GM23248 (cell line): ENCODE results near the gene TNNI3K. TPM values are rescaled to one million over a fixed set of nuclear protein-coding genes. Genes with fewer than 3 reads are reported as not detected.

ENCODE experiments used
- DNase-seq: peaks from one replicate; pipeline ENCODE4 v3.0.0-alpha.2; 2015
- H2AFZ ChIP-seq: fragments of 200-600 bp; sonication (generic); 2 replicates; pipeline ENCODE4 v1.6.1; 2016; ENCODE audit warnings: antibody characterized with exemption
- H3F3A ChIP-seq: fragments of 200-600 bp; sonication (generic); 2 replicates; pipeline ENCODE4 v1.6.1; 2016; ENCODE audit warnings: mild to moderate bottlenecking, antibody characterized with exemption, mixed run types; ENCODE audit not compliant: insufficient read depth
- H3K27ac ChIP-seq: fragments of 200-600 bp; sonication (generic); 2 replicates; pipeline ENCODE4 v1.5.1; 2016; ENCODE audit warnings: mild to moderate bottlenecking
- H3K27me3 ChIP-seq: fragments of 200-600 bp; sonication (generic); replicated peaks from 2 replicates; pipeline ENCODE4 v1.6.1; 2016; ENCODE audit warnings: mild to moderate bottlenecking; ENCODE audit not compliant: insufficient read depth
- H3K36me3 ChIP-seq: fragments of 200-600 bp; sonication (generic); 2 replicates; pipeline ENCODE4 v1.6.1; 2016; ENCODE audit warnings: low read depth, mild to moderate bottlenecking
- H3K4me1 ChIP-seq: fragments of 200-600 bp; sonication (generic); 2 replicates; pipeline ENCODE4 v1.6.1; 2016; ENCODE audit warnings: mild to moderate bottlenecking; ENCODE audit not compliant: insufficient read depth
- H3K4me2 ChIP-seq: fragments of 200-600 bp; sonication (generic); one replicate; pipeline ENCODE4 v1.6.1; 2016; ENCODE audit warnings: mild to moderate bottlenecking; ENCODE audit not compliant: unreplicated experiment
- H3K4me3 ChIP-seq: fragments of 200-600 bp; sonication (generic); 2 replicates; pipeline ENCODE4 v1.5.1; 2016; ENCODE audit warnings: mild to moderate bottlenecking
- H3K79me2 ChIP-seq: fragments of 200-600 bp; sonication (generic); 2 replicates; pipeline ENCODE4 v1.6.1; 2016; ENCODE audit warnings: mild to moderate bottlenecking; ENCODE audit not compliant: insufficient read depth
- H3K9ac ChIP-seq: fragments of 200-600 bp; sonication (generic); 2 replicates; pipeline ENCODE4 v1.6.1; 2016; ENCODE audit warnings: mild to moderate bottlenecking
- H3K9me2 ChIP-seq: fragments of 200-600 bp; sonication (generic); 2 replicates; pipeline ENCODE4 v1.6.1; 2016; ENCODE audit warnings: mixed run types, mild to moderate bottlenecking, moderate library complexity; ENCODE audit not compliant: insufficient read depth
- H3K9me3 ChIP-seq: fragments of 200-600 bp; sonication (generic); one replicate; pipeline ENCODE4 v1.6.1; 2017; ENCODE audit warnings: low read depth
- H4K20me1 ChIP-seq: fragments of 200-600 bp; sonication (generic); 2 replicates; pipeline ENCODE4 v1.6.0; 2016; ENCODE audit not compliant: insufficient read depth
- EZH2 ChIP-seq: fragments of 200-600 bp; sonication (generic); IDR thresholded peaks from 2 replicates; pipeline ENCODE4 v1.6.1; 2018; ENCODE audit warnings: antibody characterized with exemption, mild to moderate bottlenecking; ENCODE audit not compliant: insufficient read depth, poor library complexity, severe bottlenecking
- EZH2phosphoT487 ChIP-seq: fragments of 200-600 bp; sonication (generic); IDR thresholded peaks from 2 replicates; pipeline ENCODE4 v1.6.1; 2018; ENCODE audit warnings: antibody characterized with exemption, moderate library complexity, mild to moderate bottlenecking, low read depth; ENCODE audit not compliant: insufficient read depth
- WGBS, 2 experiments: methylation state at CpG; one replicate each; pipeline ENCODE4 v1.1.6; 2015 to 2017; ENCODE audit warnings: low lambda C conversion rate in 2 of 2, low coverage in 1 of 2; ENCODE audit errors: missing lambda C conversion rate in 2 of 2; 5-methylcytosine and 5-hydroxymethylcytosine counted together
- in situ Hi-C: fragments of 300-500 bp; cut with MboI; formaldehyde crosslinking; loops from 2 replicates; pipeline ENCODE4 v1.15.0; 2020
- polyA plus RNA-seq: library from polyadenylated mRNA; unstranded; fragments of >200 nt; fragmentation: Nextera tagmentation; extraction: Ambion mirVana; gene quantifications from 2 replicates; pipeline ENCODE4 v1.2.1, GENCODE V29; 2016
- total RNA-seq: library from RNA; depleted of rRNA; stranded (reverse); fragments of >200 nt; shearing (Covaris generic); gene quantifications from 2 replicates; pipeline ENCODE4 v1.2.3, GENCODE V29; 2014

The TNNI3K gene
- total and polyA plus RNA-seq, 2 experiments from 2014 or later: not detected

GRCh38 chr1:74266001-74266400, 30.8 kb downstream of the TNNI3K start:
- no peak for DNase-seq
- no peak for TF ChIP-seq EZH2
- TF ChIP-seq EZH2phosphoT487: no peak
- H4K20me1 ChIP-seq: no peaks in the 10 kb centered on the region
- no peak overlapping the region for H2AFZ ChIP-seq
- no peak overlapping the region for H3K4me2 ChIP-seq
- H3K9ac ChIP-seq: no peak overlapping the region
- no peaks in the 10 kb centered on the region for H3F3A ChIP-seq
- H3K9me3 ChIP-seq: no peaks in the 10 kb centered on the region
- no peak overlapping the region for H3K4me3 ChIP-seq
- H3K27me3 ChIP-seq: no peaks in the 10 kb centered on the region
- no peaks in the 10 kb centered on the region for H3K4me1 ChIP-seq
- WGBS, 2 experiments: 55 to 61% methylated on average over 3 of the region's 3 CpGs
- H3K79me2 ChIP-seq: no peaks in the 10 kb centered on the region
- H3K27ac ChIP-seq: no peak overlapping the region
- H3K36me3 ChIP-seq: no peaks in the 10 kb centered on the region
- in situ Hi-C loops: no loop called here
- no peaks in the 10 kb centered on the region for H3K9me2 ChIP-seq

GRCh38 chr1:74271503-74271902, 36.3 kb downstream of the TNNI3K start:
- in situ Hi-C loops: no loop called here
- Histone ChIP-seq H3K27me3 (no peaks in the 10 kb centered on the region), H3K4me1 (no peaks in the 10 kb centered on the region), H3K36me3 (no peaks in the 10 kb centered on the region), H4K20me1 (no peaks in the 10 kb centered on the region), H3F3A (no peaks in the 10 kb centered on the region), H3K4me3 (no peak overlapping the region), H3K4me2 (no peak overlapping the region), H3K79me2 (no peaks in the 10 kb centered on the region), H3K9ac (no peak overlapping the region), H3K9me2 (no peaks in the 10 kb centered on the region), H2AFZ (no peak overlapping the region), H3K27ac (no peak overlapping the region), H3K9me3 (no peaks in the 10 kb centered on the region)
- 54 to 66% methylated on average over 2 of the region's 2 CpGs for WGBS, 2 experiments
- DNase-seq: no peak
- TF ChIP-seq EZH2phosphoT487 (no peak), EZH2 (no peak)

GRCh38 chr1:74280642-74281396, 45.6 kb downstream of the TNNI3K start:
- DNase-seq: no peak
- Histone ChIP-seq H3K79me2 (no peaks in the 10 kb centered on the region), H3K9me3 (no peaks in the 10 kb centered on the region), H3K27me3 (no peaks in the 10 kb centered on the region), H3K36me3 (no peaks in the 10 kb centered on the region), H3F3A (no peaks in the 10 kb centered on the region), H3K4me1 (no peaks in the 10 kb centered on the region), H2AFZ (no peak overlapping the region), H4K20me1 (no peaks in the 10 kb centered on the region), H3K9me2 (no peaks in the 10 kb centered on the region), H3K4me2 (no peak overlapping the region), H3K9ac (no peak overlapping the region), H3K27ac (no peak overlapping the region), H3K4me3 (no peak overlapping the region)
- TF ChIP-seq EZH2phosphoT487 (no peak), EZH2 (no peak)
- WGBS, 2 experiments: 67% methylated on average over 6 of the region's 6 CpGs
- in situ Hi-C loops: no loop called here

- H3K27me3 ChIP-seq: no peaks in the 10 kb centered on the region
- no peak overlapping the region for H3K9ac ChIP-seq
- H3K4me2 ChIP-seq: no peak overlapping the region
- in situ Hi-C loops: no loop called here
- no peaks in the 10 kb centered on the region for H3K4me1 ChIP-seq
- no peaks in the 10 kb centered on the region for H4K20me1 ChIP-seq
- H3K9me3 ChIP-seq: no peaks in the 10 kb centered on the region
- 56 to 66% methylated on average over 2 of the region's 2 CpGs for WGBS, 2 experiments
- H3K36me3 ChIP-seq: no peaks in the 10 kb centered on the region
- no peak overlapping the region for H2AFZ ChIP-seq
- no peaks in the 10 kb centered on the region for H3F3A ChIP-seq
- no peak overlapping the region for H3K4me3 ChIP-seq
- DNase-seq: no peak
- no peak overlapping the region for H3K27ac ChIP-seq
- TF ChIP-seq EZH2 (no peak), EZH2phosphoT487 (no peak)
- no peaks in the 10 kb centered on the region for H3K79me2 ChIP-seq
- no peaks in the 10 kb centered on the region for H3K9me2 ChIP-seq
These were observed 51.2 kb downstream of the TNNI3K start for GRCh38 chr1:74286414-74286813.
